Natural killer cell treated with Interleukin-12 subunit alpha and Interleukin-12 subunit beta and Interleukin-15 and Interleukin-18, amount 100 ng/mL, for 72 hours (primary cell): ENCODE results near the gene SRSF10. TPM values are rescaled to one million over a fixed set of nuclear protein-coding genes. Genes with fewer than 3 reads are reported as not detected.

Experiments
- ATAC-seq, 2 donors: fragments of 150-1000 bp; cut with Tn5 transposase in 1 of 2; sonication (Bioruptor Pico), chemical (Tn5 transposase) in 1 of 2; 2 replicates each; pipeline ENCODE4 v1.10.0; 2021
- DNase-seq: peaks from one replicate; pipeline ENCODE4 v3.0.0; 2022; ENCODE audit warnings: low spot score
- H3K27ac Mint-ChIP-seq, 2 donors: 1 replicate in 1 of 2; 2 replicates in 1 of 2; pipeline ENCODE4 v1.8.0; 2022; ENCODE audit warnings: mixed read lengths in 2 of 2, mild to moderate bottlenecking in 1 of 2, moderate library complexity in 1 of 2
- H3K27me3 Mint-ChIP-seq, 2 donors: 1 replicate in 1 of 2; 2 replicates in 1 of 2; pipeline ENCODE4 v1.8.0; 2022; ENCODE audit warnings: mixed read lengths in 2 of 2
- H3K36me3 Mint-ChIP-seq: one replicate; pipeline ENCODE4 v1.8.0; 2022; ENCODE audit warnings: mixed read lengths
- H3K4me1 Mint-ChIP-seq, 2 donors: 1 replicate in 1 of 2; 2 replicates in 1 of 2; pipeline ENCODE4 v1.8.0; 2022; ENCODE audit warnings: low read depth in 2 of 2, mixed read lengths in 2 of 2, mild to moderate bottlenecking in 1 of 2
- H3K4me3 Mint-ChIP-seq: one replicate; pipeline ENCODE4 v1.8.0; 2022; ENCODE audit warnings: mixed read lengths
- H3K9me3 Mint-ChIP-seq: 2 replicates; pipeline ENCODE4 v1.8.0; 2022; ENCODE audit warnings: mixed read lengths
- total RNA-seq, 2 donors: library from RNA; stranded (reverse); gene quantifications; one replicate each; pipeline ENCODE4 v1.2.3, GENCODE V29; 2022

Gene SRSF10
- total RNA-seq, 2 donors from 2014 or later, result 176 to 214 TPM

- peaks cover 0 to 5% of the 10 kb centered on the region in 2 donors for H3K27me3 Mint-ChIP-seq
- DNase-seq (no peak), ATAC-seq (no peak)
- no peak overlapping the region for H3K4me3 Mint-ChIP-seq
- no peaks in the 10 kb centered on the region for H3K4me1 Mint-ChIP-seq
- no peaks in the 10 kb centered on the region for H3K36me3 Mint-ChIP-seq
- H3K27ac Mint-ChIP-seq, result no peak overlapping the region
- no peaks in the 10 kb centered on the region for H3K9me3 Mint-ChIP-seq
Measured at GRCh38 chr1:23923592-23924499, 56.3 kb downstream of the SRSF10 start.

DNA sequence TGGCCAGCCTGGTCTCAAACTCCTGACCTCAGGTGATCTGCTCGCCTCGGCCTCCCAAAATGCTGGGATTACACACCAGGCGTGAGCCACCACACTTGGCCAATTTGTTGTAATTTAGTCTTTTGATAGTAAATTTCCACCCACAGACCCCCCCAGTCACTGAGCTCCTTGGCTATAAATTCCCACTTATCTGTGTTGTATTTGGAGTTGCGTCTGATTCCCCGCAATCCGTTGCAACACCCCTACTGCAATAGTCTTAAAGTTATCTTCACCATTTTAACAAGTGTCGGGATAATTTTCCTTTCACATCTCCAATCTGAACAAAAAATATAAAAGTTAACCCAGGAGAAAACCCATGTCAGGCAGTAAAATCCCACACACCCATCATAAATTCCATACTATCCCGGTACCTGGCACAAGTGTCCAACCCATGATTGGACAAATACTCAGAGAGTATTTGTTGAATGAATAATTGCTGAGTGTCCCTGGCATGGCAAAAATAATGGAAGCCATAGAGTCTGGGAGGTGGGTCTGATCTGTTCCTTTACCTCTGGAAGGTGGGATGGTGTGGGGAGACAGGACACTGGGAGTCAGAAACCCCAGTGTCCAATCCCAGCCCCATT lies 57.7 kb downstream of the SRSF10 start:
- no peak overlapping the region for H3K4me3 Mint-ChIP-seq
- H3K36me3 Mint-ChIP-seq, result no peaks in the 10 kb centered on the region
- DNase-seq, result no peak
- no peaks in the 10 kb centered on the region for H3K4me1 Mint-ChIP-seq
- H3K9me3 Mint-ChIP-seq, result no peaks in the 10 kb centered on the region
- no peak overlapping the region for H3K27ac Mint-ChIP-seq
- H3K27me3 Mint-ChIP-seq, result peaks cover 0 to 2% of the 10 kb centered on the region in 2 donors
- ATAC-seq, result no peak

GRCh38 chr1:23916209-23917131 lies 63.7 kb downstream of the SRSF10 start:
- Mint-ChIP-seq H3K27ac (peak overlapping the region in 1 of 2 donors; percentile 31), H3K4me1 (peaks cover 28 to 34% of the 10 kb centered on the region in 2 donors), H3K4me3 (no peak overlapping the region), H3K9me3 (no peaks in the 10 kb centered on the region), H3K36me3 (no peaks in the 10 kb centered on the region), H3K27me3 (no peaks in the 10 kb centered on the region)
- DNase-seq (peak; percentile 76), ATAC-seq (peak; percentile 90 to 94)

DNA sequence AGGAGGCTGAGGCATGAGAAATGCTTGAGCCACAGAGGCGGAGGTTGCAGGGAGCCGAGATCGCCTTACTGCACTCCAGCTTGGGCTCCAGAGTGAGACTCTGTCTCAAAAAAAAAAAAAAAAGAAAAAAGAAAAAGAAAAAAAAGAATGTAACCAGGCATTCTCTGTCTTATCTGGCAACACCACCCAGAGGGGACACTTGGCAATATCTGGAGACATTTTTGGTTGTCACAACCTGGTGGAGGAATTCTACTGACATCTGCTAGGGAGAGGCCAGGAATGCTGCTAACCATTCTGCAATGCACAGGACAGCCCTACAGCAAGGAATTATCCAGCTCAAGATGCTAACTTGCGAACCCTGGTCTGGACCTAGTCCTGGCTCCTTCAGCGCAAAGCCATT lies 64.7 kb downstream of the SRSF10 start:
- peaks cover 0 to 2% of the 10 kb centered on the region in 2 donors for H3K27me3 Mint-ChIP-seq
- no peak overlapping the region for H3K27ac Mint-ChIP-seq
- DNase-seq (no peak), ATAC-seq (no peak)
- H3K9me3 Mint-ChIP-seq, result no peaks in the 10 kb centered on the region
- no peaks in the 10 kb centered on the region for H3K36me3 Mint-ChIP-seq
- H3K4me1 Mint-ChIP-seq, result peaks cover 38 to 43% of the 10 kb centered on the region in 2 donors
- H3K4me3 Mint-ChIP-seq, result no peak overlapping the region

- H3K27ac Mint-ChIP-seq, result no peak overlapping the region
- ATAC-seq, result no peak
- DNase-seq, result no peak
- H3K4me3 Mint-ChIP-seq, result no peak overlapping the region
- peaks cover 0 to 2% of the 10 kb centered on the region in 2 donors for H3K27me3 Mint-ChIP-seq
- H3K9me3 Mint-ChIP-seq, result no peaks in the 10 kb centered on the region
- peaks cover 44 to 48% of the 10 kb centered on the region in 2 donors for H3K4me1 Mint-ChIP-seq
- H3K36me3 Mint-ChIP-seq, result no peaks in the 10 kb centered on the region
Measured at GRCh38 chr1:23914921-23915320, 65.2 kb downstream of the SRSF10 start.

Other genes starting within 250 kb of the SRSF10 start
- gene ELOA, start 236.9 kb downstream of the SRSF10 start, total RNA-seq, result 10 to 100 TPM; 74.7 to 84.5 TPM
- 10 to 100 TPM; 68.6 to 77.7 TPM for gene PITHD1, start 201.9 kb downstream of the SRSF10 start, total RNA-seq
- 100 to 1,000 TPM; 117 to 120 TPM for gene LYPLA2, start 189.2 kb downstream of the SRSF10 start, total RNA-seq
- gene GALE, start 179.6 kb downstream of the SRSF10 start, total RNA-seq, result 10 to 100 TPM; 54.3 to 68.1 TPM
- 10 to 100 TPM; 26.1 to 29.1 TPM for gene HMGCL, start 154.9 kb downstream of the SRSF10 start, total RNA-seq
- 10 to 100 TPM; 10.3 to 15.1 TPM for gene FUCA1, start 112.0 kb downstream of the SRSF10 start, total RNA-seq
- 1 to 10 TPM; 2.1 to 3.8 TPM for gene CNR2, start 67.0 kb downstream of the SRSF10 start, total RNA-seq
- gene PNRC2, start 20.5 kb downstream of the SRSF10 start, total RNA-seq, result 100 to 1,000 TPM in 1 of 2 donors, 10 to 100 TPM in 1; 89.7 to 162 TPM
- gene MYOM3, start 131.8 kb upstream of the SRSF10 start, total RNA-seq, result not detected
- gene IL22RA1, start 162.8 kb upstream of the SRSF10 start, total RNA-seq, result not detected
- gene IFNLR1, start 207.0 kb upstream of the SRSF10 start, total RNA-seq, result 1 to 10 TPM in 1 of 2 donors, under 1 TPM in 1; 0.36 to 2.0 TPM